Suppressor macrophage (primary cell): ENCODE results near the gene GDPD3.
A peak's percentile ranks its signal among the peaks of the same experiment; 100 is the strongest.

Experiments
- DNase-seq, 4 experiments: peaks; one replicate each; pipeline ENCODE4 v3.0.0-alpha.2; 2020 to 2022

GDPD3 gene

GRCh38 chr16:30077656-30078055 lies 35.7 kb downstream of the GDPD3 start:
- DNase-seq = peak in 3 of 4 experiments; percentile 35 to 64 (median 42)

GRCh38 chr16:30076276-30076791 lies 37.0 kb downstream of the GDPD3 start:
- DNase-seq = peak in 2 of 4 experiments; percentile 36 to 53

GRCh38 chr16:30075503-30076275 lies 37.6 kb downstream of the GDPD3 start, which contains the start of gene PPP4C:
Gene PPP4C, plus strand, starts transcription at chr16:30075994. Its CDS starts 384 bp downstream, at chr16:30076378.
- DNase-seq = peak; percentile 93 to 97 (median 96)

- DNase-seq = no peak
These were observed 42.8 kb downstream of the GDPD3 start for GRCh38 chr16:30070490-30070889.

- no peak for DNase-seq
These were observed 43.5 kb downstream of the GDPD3 start for GRCh38 chr16:30069611-30070462.

GRCh38 chr16:30068750-30069610 lies 44.4 kb downstream of the GDPD3 start:
- peak; percentile 40 to 64 (median 50) for DNase-seq

GRCh38 chr16:30068333-30068732 lies 45.0 kb downstream of the GDPD3 start:
- DNase-seq = no peak

- DNase-seq = no peak
These were observed 45.8 kb downstream of the GDPD3 start for GRCh38 chr16:30067584-30067916.

GRCh38 chr16:30066761-30067583 lies 46.4 kb downstream of the GDPD3 start:
- peak; percentile 49 to 74 (median 66) for DNase-seq

GRCh38 chr16:30065943-30066760 lies 47.2 kb downstream of the GDPD3 start:
- DNase-seq = peak; percentile 63 to 84 (median 73)

- DNase-seq = peak; percentile 99 to 100 (median 99)
These were observed 48.0 kb downstream of the GDPD3 start, which contains the start of gene ALDOA for GRCh38 chr16:30065102-30065942. Gene ALDOA, plus strand, starts transcription at chr16:30065760. Its CDS starts 1,138 bp downstream, at chr16:30066898.

GRCh38 chr16:30064729-30065101 lies 48.6 kb downstream of the GDPD3 start:
- no peak for DNase-seq

- DNase-seq = peak; percentile 44 to 77 (median 67)
These were observed 49.2 kb downstream of the GDPD3 start for GRCh38 chr16:30063893-30064728.

- DNase-seq = no peak
These were observed 50.0 kb downstream of the GDPD3 start for GRCh38 chr16:30063278-30063892.

- DNase-seq = no peak
These were observed 52.3 kb downstream of the GDPD3 start for GRCh38 chr16:30060836-30061554.

- DNase-seq = no peak
These were observed 53.0 kb downstream of the GDPD3 start for GRCh38 chr16:30060346-30060745.

GRCh38 chr16:30054959-30055553 lies 58.3 kb downstream of the GDPD3 start:
- peak in 3 of 4 experiments; percentile 44 to 76 (median 58) for DNase-seq
